ENCODE results near the gene NUDT12.

DNA sequence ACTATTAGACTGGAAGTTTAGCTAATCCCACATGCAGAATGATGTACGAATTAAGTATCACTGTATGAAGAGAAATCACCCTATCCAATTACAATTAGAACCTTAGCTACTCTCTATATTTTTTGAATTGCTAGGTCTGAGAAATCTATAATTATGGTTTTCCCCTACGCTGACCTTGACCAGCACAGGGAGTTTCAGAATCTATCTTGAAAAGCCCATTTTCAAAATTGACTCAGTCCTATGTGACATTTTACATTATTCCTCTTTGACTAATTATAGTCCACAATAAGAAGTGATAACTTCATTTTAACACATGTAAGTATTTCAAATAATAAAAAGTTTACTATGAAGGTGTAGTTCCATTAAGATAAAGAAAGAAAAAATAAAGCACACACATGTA lies 21.5 kb downstream of the NUDT12 start:
- TF ChIP-seq, protein P1, sequence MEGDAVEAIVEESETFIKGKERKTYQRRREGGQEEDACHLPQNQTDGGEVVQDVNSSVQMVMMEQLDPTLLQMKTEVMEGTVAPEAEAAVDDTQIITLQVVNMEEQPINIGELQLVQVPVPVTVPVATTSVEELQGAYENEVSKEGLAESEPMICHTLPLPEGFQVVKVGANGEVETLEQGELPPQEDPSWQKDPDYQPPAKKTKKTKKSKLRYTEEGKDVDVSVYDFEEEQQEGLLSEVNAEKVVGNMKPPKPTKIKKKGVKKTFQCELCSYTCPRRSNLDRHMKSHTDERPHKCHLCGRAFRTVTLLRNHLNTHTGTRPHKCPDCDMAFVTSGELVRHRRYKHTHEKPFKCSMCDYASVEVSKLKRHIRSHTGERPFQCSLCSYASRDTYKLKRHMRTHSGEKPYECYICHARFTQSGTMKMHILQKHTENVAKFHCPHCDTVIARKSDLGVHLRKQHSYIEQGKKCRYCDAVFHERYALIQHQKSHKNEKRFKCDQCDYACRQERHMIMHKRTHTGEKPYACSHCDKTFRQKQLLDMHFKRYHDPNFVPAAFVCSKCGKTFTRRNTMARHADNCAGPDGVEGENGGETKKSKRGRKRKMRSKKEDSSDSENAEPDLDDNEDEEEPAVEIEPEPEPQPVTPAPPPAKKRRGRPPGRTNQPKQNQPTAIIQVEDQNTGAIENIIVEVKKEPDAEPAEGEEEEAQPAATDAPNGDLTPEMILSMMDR (conservative IDR thresholded peaks at IDR 0.05; ENCODE audit: low read depth, low read length) = no peak
- no peak for TF ChIP-seq EZH2 (IDR thresholded peaks at IDR 0.05; ENCODE audit: low read length, unreplicated experiment)

All from PC-3 (cell line).